Measurements from ENCODE around the gene ZNF467. TPM values are rescaled to one million over a fixed set of nuclear protein-coding genes. Genes with fewer than 3 reads are reported as not detected.

ZNF467 gene
- total RNA-seq, 1 donor, result 1.3 TPM

GRCh38 chr7:149728491-149729375 is 44.7 kb downstream of the ZNF467 start:
- H3K4me3 ChIP-seq (ENCODE audit: low read depth, low read length), result no peak overlapping the region
- no peak for DNase-seq (ENCODE audit: low read depth)
- TF ChIP-seq CTCF (IDR thresholded peaks at IDR 0.05; ENCODE audit: insufficient read depth, low read depth, low read length), result no peak

- no peak for TF ChIP-seq CTCF (IDR thresholded peaks at IDR 0.05; ENCODE audit: insufficient read depth, low read depth, low read length)
- no peak for DNase-seq (ENCODE audit: low read depth)
- H3K4me3 ChIP-seq (ENCODE audit: low read depth, low read length), result no peak overlapping the region
These were observed 45.4 kb downstream of the ZNF467 start for GRCh38 chr7:149727899-149728476.

- H3K4me3 ChIP-seq (ENCODE audit: low read depth, low read length), result no peak overlapping the region
- no peak for DNase-seq (ENCODE audit: low read depth)
- TF ChIP-seq CTCF (IDR thresholded peaks at IDR 0.05; ENCODE audit: insufficient read depth, low read depth, low read length), result no peak
These were observed 46.1 kb downstream of the ZNF467 start for GRCh38 chr7:149727053-149727898.

GRCh38 chr7:149725916-149726315 is 47.5 kb downstream of the ZNF467 start:
- TF ChIP-seq CTCF (IDR thresholded peaks at IDR 0.05; ENCODE audit: insufficient read depth, low read depth, low read length), result no peak
- DNase-seq (ENCODE audit: low read depth), result no peak
- no peak overlapping the region for H3K4me3 ChIP-seq (ENCODE audit: low read depth, low read length)

- H3K4me3 ChIP-seq (ENCODE audit: low read depth, low read length), result no peak overlapping the region
- no peak for DNase-seq (ENCODE audit: low read depth)
- no peak for TF ChIP-seq CTCF (IDR thresholded peaks at IDR 0.05; ENCODE audit: insufficient read depth, low read depth, low read length)
These were observed 48.0 kb downstream of the ZNF467 start for GRCh38 chr7:149725426-149725821.

GRCh38 chr7:149724661-149725425 is 48.5 kb downstream of the ZNF467 start:
- DNase-seq (ENCODE audit: low read depth), result no peak
- TF ChIP-seq CTCF (IDR thresholded peaks at IDR 0.05; ENCODE audit: insufficient read depth, low read depth, low read length), result no peak
- H3K4me3 ChIP-seq (ENCODE audit: low read depth, low read length), result no peak overlapping the region

Data from fibroblast of villous mesenchyme (primary cell).